DOHH2 (cell line): ENCODE measurements around the gene SMPD4.
"Not testable (repeated sequence)": the region's sequence is repeated elsewhere in the genome, so short reads cannot be mapped to it uniquely, and the experiment has no call there.

Source experiments
- EZH2phosphoT487 ChIP-seq: fragments of 200-600 bp; sonication (generic); IDR thresholded peaks from 2 replicates; pipeline ENCODE4 v1.6.1; 2017; ENCODE audit warnings: borderline replicate concordance, mild to moderate bottlenecking, antibody characterized with exemption, low read length, moderate library complexity, mixed read lengths
- TF ChIP-seq, protein P1 (sequence below): fragments of 200-600 bp; sonication (generic); IDR thresholded peaks from one replicate; pipeline ENCODE4 v1.5.1; 2014; ENCODE audit warnings: antibody characterized with exemption, mild to moderate bottlenecking, low read depth, low read length; ENCODE audit not compliant: poor library complexity, severe bottlenecking

DNA sequence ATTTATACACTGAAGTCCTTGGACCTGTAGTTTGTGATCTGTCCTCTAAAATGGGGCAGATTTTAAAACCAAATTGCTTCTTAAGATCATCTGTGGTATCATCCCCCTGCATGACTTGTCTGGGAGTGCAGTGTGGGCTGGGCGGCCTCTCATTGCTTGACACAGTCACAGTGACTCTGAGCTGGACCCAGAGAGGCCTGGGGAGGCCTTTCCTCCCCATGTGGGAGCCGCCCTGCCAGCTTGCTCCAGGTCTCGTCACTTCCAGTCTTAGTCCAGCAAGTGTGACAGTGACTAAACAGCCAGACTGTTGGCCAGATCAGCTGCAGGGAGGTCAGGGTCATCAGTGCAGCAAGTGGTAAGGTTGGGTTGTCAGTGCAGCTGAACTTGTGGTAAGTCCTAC, 21.7 kb upstream of the SMPD4 start:
- TF ChIP-seq, protein P1, sequence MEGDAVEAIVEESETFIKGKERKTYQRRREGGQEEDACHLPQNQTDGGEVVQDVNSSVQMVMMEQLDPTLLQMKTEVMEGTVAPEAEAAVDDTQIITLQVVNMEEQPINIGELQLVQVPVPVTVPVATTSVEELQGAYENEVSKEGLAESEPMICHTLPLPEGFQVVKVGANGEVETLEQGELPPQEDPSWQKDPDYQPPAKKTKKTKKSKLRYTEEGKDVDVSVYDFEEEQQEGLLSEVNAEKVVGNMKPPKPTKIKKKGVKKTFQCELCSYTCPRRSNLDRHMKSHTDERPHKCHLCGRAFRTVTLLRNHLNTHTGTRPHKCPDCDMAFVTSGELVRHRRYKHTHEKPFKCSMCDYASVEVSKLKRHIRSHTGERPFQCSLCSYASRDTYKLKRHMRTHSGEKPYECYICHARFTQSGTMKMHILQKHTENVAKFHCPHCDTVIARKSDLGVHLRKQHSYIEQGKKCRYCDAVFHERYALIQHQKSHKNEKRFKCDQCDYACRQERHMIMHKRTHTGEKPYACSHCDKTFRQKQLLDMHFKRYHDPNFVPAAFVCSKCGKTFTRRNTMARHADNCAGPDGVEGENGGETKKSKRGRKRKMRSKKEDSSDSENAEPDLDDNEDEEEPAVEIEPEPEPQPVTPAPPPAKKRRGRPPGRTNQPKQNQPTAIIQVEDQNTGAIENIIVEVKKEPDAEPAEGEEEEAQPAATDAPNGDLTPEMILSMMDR, result not testable (repeated sequence)
- not testable (repeated sequence) for TF ChIP-seq EZH2phosphoT487
